HG03378 (cell line): ENCODE measurements around the gene ZNF619.
"Not testable (repeated sequence)": the region's sequence is repeated elsewhere in the genome, so short reads cannot be mapped to it uniquely, and the experiment has no call there.

ENCODE experiments used
- ATAC-seq: cut with Tn5 transposase; IDR thresholded peaks from one replicate; pipeline ENCODE4 v1.9.1; 2021; ENCODE audit warnings: mild to moderate bottlenecking, moderate library complexity; ENCODE audit not compliant: unreplicated experiment

The ZNF619 gene

GRCh38 chr3:40476478-40477470 is at the start of gene ZNF619:
Gene ZNF619, plus strand, starts transcription at chr3:40477122. Its CDS starts 858 bp downstream, at chr3:40477980.
- ATAC-seq, result peak; percentile 73

GRCh38 chr3:40432793-40433192 is 44.1 kb upstream of the ZNF619 start:
- no peak for ATAC-seq

- ATAC-seq, result no peak
Observed at GRCh38 chr3:40437889-40438288, 39.0 kb upstream of the ZNF619 start.

GRCh38 chr3:40445062-40445461 is 31.9 kb upstream of the ZNF619 start:
- ATAC-seq, result no peak

GRCh38 chr3:40445880-40446279 is 31.0 kb upstream of the ZNF619 start:
- ATAC-seq, result no peak

- no peak for ATAC-seq
Observed at GRCh38 chr3:40450438-40450837, 26.5 kb upstream of the ZNF619 start.

- no peak for ATAC-seq
Observed at GRCh38 chr3:40451551-40451950, 25.4 kb upstream of the ZNF619 start.

GRCh38 chr3:40452057-40452456 is 24.9 kb upstream of the ZNF619 start:
- ATAC-seq, result no peak

GRCh38 chr3:40452562-40452875 is 24.4 kb upstream of the ZNF619 start:
- ATAC-seq, result no peak

GRCh38 chr3:40452876-40453730 is 23.8 kb upstream of the ZNF619 start:
- peak; percentile 96 for ATAC-seq

- ATAC-seq, result no peak
Observed at GRCh38 chr3:40453933-40454332, 23.0 kb upstream of the ZNF619 start.

GRCh38 chr3:40455328-40455727 is 21.6 kb upstream of the ZNF619 start:
- ATAC-seq, result no peak

- no peak for ATAC-seq
Observed at GRCh38 chr3:40456279-40456939, 20.5 kb upstream of the ZNF619 start.

- ATAC-seq, result peak; percentile 55
Observed at GRCh38 chr3:40456940-40457823, 19.7 kb upstream of the ZNF619 start, which contains the start of gene RPL14. Gene RPL14, plus strand, starts transcription at chr3:40457339. Its CDS starts 133 bp downstream, at chr3:40457472.

GRCh38 chr3:40458473-40458872 is 18.4 kb upstream of the ZNF619 start:
- ATAC-seq, result no peak

- not testable (repeated sequence) for ATAC-seq
Observed at GRCh38 chr3:40460481-40460880, 16.4 kb upstream of the ZNF619 start.

GRCh38 chr3:40461161-40461560 is 15.8 kb upstream of the ZNF619 start:
- no peak for ATAC-seq

- not testable (repeated sequence) for ATAC-seq
Observed at GRCh38 chr3:40462838-40463237, 14.1 kb upstream of the ZNF619 start.

GRCh38 chr3:40463579-40463978 is 13.3 kb upstream of the ZNF619 start:
- ATAC-seq, result no peak
